Breast epithelium (tissue), 4 donors: ENCODE measurements around the gene RIIAD1. TPM values are rescaled to one million over a fixed set of nuclear protein-coding genes. Genes with fewer than 3 reads are reported as not detected.

ENCODE experiments used
- DNase-seq, 2 donors: peaks; one replicate each; pipeline ENCODE4 v3.0.0-alpha.2; 2019; ENCODE audit warnings: low spot score in 2 of 2
- H3K27ac ChIP-seq, 2 donors: fragments of 200-600 bp; sonication (generic) in 1 of 2; one replicate each; pipeline ENCODE4 v1.5.1; 2016 to 2019; ENCODE audit warnings: mild to moderate bottlenecking in 1 of 2
- H3K27me3 ChIP-seq, 2 donors: fragments of 200-600 bp; sonication (generic) in 1 of 2; one replicate each; pipeline versions ENCODE4 v1.5.1 to v1.6.0; 2017 to 2019; ENCODE audit warnings: control low read depth in 1 of 2, mild to moderate bottlenecking in 1 of 2
- H3K36me3 ChIP-seq: fragments of 200-600 bp; one replicate; pipeline ENCODE4 v1.5.1; 2019
- H3K4me1 ChIP-seq, 2 donors: fragments of 200-600 bp; sonication (generic); one replicate each; pipeline ENCODE4 v1.5.1; 2016 to 2019; ENCODE audit warnings: control low read depth in 1 of 2
- H3K4me3 ChIP-seq, 3 donors: fragments of 200-600 bp; sonication (generic); 1 replicate in 2 of 3; 2 replicates in 1 of 3; pipeline ENCODE4 v1.5.1; 2016 to 2019; ENCODE audit warnings: mild to moderate bottlenecking in 3 of 3, moderate library complexity in 2 of 3
- H3K9me3 ChIP-seq, 2 donors: fragments of 200-600 bp; sonication (generic) in 1 of 2; one replicate each; pipeline ENCODE4 v1.5.1; 2016 to 2019; ENCODE audit warnings: control low read depth in 1 of 2
- POLR2A ChIP-seq: fragments of 450-650 bp; IDR thresholded peaks from one replicate; pipeline ENCODE4 v1.6.1; 2016; ENCODE audit warnings: antibody characterized with exemption, mild to moderate bottlenecking, moderate library complexity
- POLR2AphosphoS5 ChIP-seq, 3 donors: sonication (generic); formaldehyde crosslinking; IDR thresholded peaks; one replicate each; pipeline ENCODE4 v1.6.1; 2017; ENCODE audit warnings: antibody characterized with exemption in 3 of 3
- intact Hi-C: fragments of 100-400 bp; cut with DNase I; formaldehyde crosslinking; loops from one replicate; pipeline ENCODE4 v1.15.1; 2023; ENCODE audit warnings: low total_unique reads
- total RNA-seq, 3 donors: library from RNA; depleted of rRNA; stranded (reverse); fragments of >200 nt; gene quantifications; one replicate each; pipeline ENCODE4 v1.1.0, GENCODE V29; 2016
- TF ChIP-seq, protein P1 (sequence below), 3 donors: fragments of 450-650 bp; IDR thresholded peaks; one replicate each; pipeline ENCODE4 v1.5.1; 2016 to 2017; ENCODE audit warnings: antibody characterized with exemption in 3 of 3, mild to moderate bottlenecking in 3 of 3, moderate library complexity in 3 of 3

Gene RIIAD1
- total RNA-seq, 3 donors from 2014 or later = not detected

DNA sequence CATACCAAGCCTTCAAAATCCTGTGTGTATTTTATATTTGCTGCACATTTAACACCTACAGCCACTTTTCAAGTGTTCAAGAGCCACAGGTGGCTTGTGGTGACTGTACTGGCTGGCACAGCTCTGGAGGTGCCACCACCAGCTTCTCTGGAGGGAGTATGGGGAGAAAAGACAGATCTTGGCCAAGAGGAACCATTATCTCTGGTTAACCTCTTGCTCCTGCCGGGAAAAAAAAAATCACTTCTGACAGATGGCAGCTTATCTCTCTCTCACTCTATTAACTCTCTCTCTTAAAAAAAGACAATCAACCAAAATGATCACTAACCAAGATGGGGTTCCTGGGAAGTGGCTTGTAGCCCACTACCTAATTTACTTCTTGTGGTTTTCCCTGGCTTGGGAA, 1.2 kb upstream of the RIIAD1 start:
- TF ChIP-seq POLR2AphosphoS5 (IDR thresholded peaks at IDR 0.05) = no peak
- TF ChIP-seq, protein P1, sequence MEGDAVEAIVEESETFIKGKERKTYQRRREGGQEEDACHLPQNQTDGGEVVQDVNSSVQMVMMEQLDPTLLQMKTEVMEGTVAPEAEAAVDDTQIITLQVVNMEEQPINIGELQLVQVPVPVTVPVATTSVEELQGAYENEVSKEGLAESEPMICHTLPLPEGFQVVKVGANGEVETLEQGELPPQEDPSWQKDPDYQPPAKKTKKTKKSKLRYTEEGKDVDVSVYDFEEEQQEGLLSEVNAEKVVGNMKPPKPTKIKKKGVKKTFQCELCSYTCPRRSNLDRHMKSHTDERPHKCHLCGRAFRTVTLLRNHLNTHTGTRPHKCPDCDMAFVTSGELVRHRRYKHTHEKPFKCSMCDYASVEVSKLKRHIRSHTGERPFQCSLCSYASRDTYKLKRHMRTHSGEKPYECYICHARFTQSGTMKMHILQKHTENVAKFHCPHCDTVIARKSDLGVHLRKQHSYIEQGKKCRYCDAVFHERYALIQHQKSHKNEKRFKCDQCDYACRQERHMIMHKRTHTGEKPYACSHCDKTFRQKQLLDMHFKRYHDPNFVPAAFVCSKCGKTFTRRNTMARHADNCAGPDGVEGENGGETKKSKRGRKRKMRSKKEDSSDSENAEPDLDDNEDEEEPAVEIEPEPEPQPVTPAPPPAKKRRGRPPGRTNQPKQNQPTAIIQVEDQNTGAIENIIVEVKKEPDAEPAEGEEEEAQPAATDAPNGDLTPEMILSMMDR (IDR thresholded peaks at IDR 0.05) = no peak
- no peak for TF ChIP-seq POLR2A
- H3K36me3 ChIP-seq = no peaks in the 10 kb centered on the region
- DNase-seq = no peak
- H3K9me3 ChIP-seq = no peaks in the 10 kb centered on the region
- no peak overlapping the region for H3K4me3 ChIP-seq
- H3K4me1 ChIP-seq = no peaks in the 10 kb centered on the region
- no peak overlapping the region for H3K27ac ChIP-seq
- peaks cover 0 to 28% of the 10 kb centered on the region in 2 donors for H3K27me3 ChIP-seq
- intact Hi-C loops = no loop called here

DNA sequence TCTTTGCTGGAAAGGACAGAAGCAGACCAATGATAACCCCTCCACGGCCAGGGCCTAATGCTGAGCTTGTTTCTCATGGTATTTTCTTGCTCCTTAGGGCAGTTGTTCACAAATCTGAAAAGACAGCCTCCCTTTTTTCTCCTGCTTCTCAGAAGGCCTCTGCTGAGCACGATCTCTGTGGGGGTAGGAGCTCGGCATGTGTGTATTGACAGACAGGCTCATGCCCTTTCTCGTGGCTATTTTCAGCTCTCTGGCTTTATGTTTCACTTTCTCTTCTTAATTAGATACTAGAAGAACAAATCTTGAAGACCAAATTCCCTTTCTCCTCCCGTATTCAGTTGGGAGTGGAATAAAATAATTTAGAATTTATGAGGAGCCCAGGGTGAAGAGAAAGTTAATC, 768 bp upstream of the RIIAD1 start:
- peaks cover 0 to 25% of the 10 kb centered on the region in 2 donors for H3K27me3 ChIP-seq
- H3K4me1 ChIP-seq = no peaks in the 10 kb centered on the region
- no peaks in the 10 kb centered on the region for H3K9me3 ChIP-seq
- intact Hi-C loops = no loop called here
- peak overlapping the region; percentile 37 to 57 (median 43) for H3K4me3 ChIP-seq
- TF ChIP-seq POLR2AphosphoS5 (IDR thresholded peaks at IDR 0.05) (no peak), POLR2A (no peak)
- TF ChIP-seq, protein P1 (IDR thresholded peaks at IDR 0.05) = no peak
- DNase-seq = no peak
- H3K27ac ChIP-seq = peak overlapping the region; percentile 7 to 33
- H3K36me3 ChIP-seq = no peaks in the 10 kb centered on the region

DNA sequence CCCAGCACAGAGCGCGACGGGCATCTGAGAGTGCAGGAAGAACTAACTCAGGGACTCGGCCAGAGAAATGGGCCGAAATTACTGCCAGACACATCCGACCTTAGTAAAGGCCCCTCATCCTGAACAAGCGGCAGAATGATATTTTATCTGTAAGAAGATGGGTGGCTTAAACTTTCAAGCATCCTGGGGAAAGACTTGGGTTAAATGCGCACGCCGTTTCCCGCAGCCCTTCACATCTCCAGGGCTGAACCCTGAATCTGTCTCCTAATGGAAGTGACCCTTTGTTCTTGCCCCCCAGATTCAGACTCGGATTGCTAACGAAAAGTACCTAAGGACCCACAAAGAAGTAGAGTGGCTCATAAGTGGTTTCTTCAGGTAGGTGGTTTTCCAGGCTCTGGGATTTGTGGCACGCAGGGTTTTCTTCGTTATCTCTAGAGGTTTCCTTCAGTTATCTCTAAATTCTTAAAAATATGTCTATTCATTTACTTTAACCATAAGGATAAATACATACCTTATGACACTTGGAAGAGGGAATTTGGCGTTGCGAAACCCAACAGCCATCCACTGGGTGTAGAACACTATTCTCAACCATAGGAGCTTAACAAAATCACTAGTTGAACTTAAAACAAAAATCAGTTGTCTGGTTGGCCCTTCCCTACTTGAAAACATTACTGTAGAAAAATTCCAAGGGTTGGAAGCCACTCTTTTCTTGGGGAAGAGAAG, 627 bp downstream of the RIIAD1 start:
- DNase-seq = no peak
- H3K27ac ChIP-seq = no peak overlapping the region
- H3K27me3 ChIP-seq = peaks cover 0 to 12% of the 10 kb centered on the region in 2 donors
- no peaks in the 10 kb centered on the region for H3K4me1 ChIP-seq
- intact Hi-C loops = no loop called here
- H3K36me3 ChIP-seq = no peaks in the 10 kb centered on the region
- TF ChIP-seq POLR2AphosphoS5 (IDR thresholded peaks at IDR 0.05) (no peak), POLR2A (no peak)
- TF ChIP-seq, protein P1 (IDR thresholded peaks at IDR 0.05) = no peak
- no peaks in the 10 kb centered on the region for H3K9me3 ChIP-seq
- peak overlapping the region; percentile 37 to 57 (median 43) for H3K4me3 ChIP-seq

DNA sequence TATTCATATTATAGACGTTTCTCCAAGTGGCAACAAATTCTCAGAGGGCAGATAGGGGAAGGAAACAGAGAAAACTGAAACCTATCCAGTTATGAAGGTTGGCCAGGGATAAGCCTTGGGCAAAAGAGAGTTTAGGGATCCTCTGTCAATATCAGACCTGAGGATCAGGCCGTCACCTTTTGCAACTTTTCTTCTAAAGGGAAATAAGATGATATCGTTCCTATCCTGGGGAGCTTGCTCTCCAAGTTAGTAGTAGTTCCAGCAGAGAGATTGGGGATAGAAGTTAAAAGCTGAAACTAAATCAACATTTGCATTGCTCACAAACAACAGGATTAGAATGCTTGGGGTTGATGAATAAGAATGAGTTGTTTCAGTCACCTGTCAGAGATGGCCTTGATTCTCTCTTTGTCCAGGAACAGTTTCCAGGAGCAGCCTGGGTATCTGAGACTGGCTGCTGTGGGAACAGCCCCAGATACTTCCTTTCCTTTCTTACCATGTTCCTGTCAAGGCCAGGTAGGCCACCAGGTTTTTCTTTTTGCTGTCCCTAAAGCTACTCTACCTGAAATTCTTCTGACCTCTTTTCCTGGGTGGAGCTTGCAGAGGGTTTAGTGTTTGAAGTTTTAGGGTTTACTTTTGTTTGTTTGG, 2.5 kb downstream of the RIIAD1 start:
- Histone ChIP-seq H3K27me3 (no peaks in the 10 kb centered on the region), H3K4me1 (no peaks in the 10 kb centered on the region), H3K36me3 (no peaks in the 10 kb centered on the region), H3K4me3 (no peak overlapping the region), H3K27ac (no peak overlapping the region), H3K9me3 (no peaks in the 10 kb centered on the region)
- TF ChIP-seq POLR2AphosphoS5 (IDR thresholded peaks at IDR 0.05) (no peak), POLR2A (no peak)
- TF ChIP-seq, protein P1 (IDR thresholded peaks at IDR 0.05) = no peak
- DNase-seq = no peak
- intact Hi-C loops = no loop called here
